Testis (tissue), 3 donors: ENCODE data around the gene DIO1. TPM values are rescaled to one million over a fixed set of nuclear protein-coding genes. Genes with fewer than 3 reads are reported as not detected.

Experiments
- DNase-seq: peaks from one replicate; pipeline ENCODE4 v3.0.0-alpha.2; 2019
- H3K27ac ChIP-seq, 2 donors: fragments of 200-600 bp; sonication (generic); one replicate each; pipeline ENCODE4 v1.5.1; 2019
- H3K27me3 ChIP-seq: fragments of 200-600 bp; sonication (generic); one replicate; pipeline ENCODE4 v1.5.1; 2019
- H3K36me3 ChIP-seq: fragments of 200-600 bp; sonication (generic); one replicate; pipeline ENCODE4 v1.5.1; 2017; ENCODE audit warnings: low read depth; ENCODE audit errors: missing control alignments
- H3K4me1 ChIP-seq: fragments of 200-600 bp; sonication (generic); one replicate; pipeline ENCODE4 v1.5.1; 2019
- H3K4me3 ChIP-seq, 2 donors: fragments of 200-600 bp; sonication (generic); one replicate each; pipeline ENCODE4 v1.5.1; 2017 to 2019
- H3K9me3 ChIP-seq: fragments of 200-600 bp; sonication (generic); one replicate; pipeline ENCODE4 v1.5.1; 2017
- CTCF ChIP-seq, 3 experiments: fragments of 450-650 bp in 2 of 3; fragments of 200-600 bp in 1 of 3; sonication (generic) in 1 of 3; IDR thresholded peaks; one replicate each; pipeline ENCODE4 v1.5.1; 2016 to 2019; ENCODE audit warnings: antibody characterized with exemption in 3 of 3, mild to moderate bottlenecking in 2 of 3, moderate library complexity in 1 of 3
- POLR2A ChIP-seq: fragments of 450-650 bp; IDR thresholded peaks from one replicate; pipeline ENCODE4 v1.6.1; 2017; ENCODE audit warnings: antibody characterized with exemption, mild to moderate bottlenecking, moderate library complexity
- WGBS, 2 donors: methylation state at CpG; one replicate each; pipeline ENCODE4 v1.1.5; 2018; 5-methylcytosine and 5-hydroxymethylcytosine counted together
- intact Hi-C: fragments of 100-400 bp; cut with DNase I; formaldehyde crosslinking; loops from one replicate; pipeline ENCODE4 v1.15.1; 2023; ENCODE audit warnings: low total_unique reads
- polyA plus RNA-seq: library from polyadenylated mRNA; stranded (reverse); fragments of 350-450 nt; fragmentation: Illumina TruSeq; extraction: RNeasy Lipid Tissue Mini Kit (QIAGEN cat#74804); gene quantifications from one replicate; pipeline ENCODE4 v1.2.3, GENCODE V29; 2014; ENCODE audit warnings: low read depth, low replicate concordance; ENCODE audit not compliant: insufficient read depth
- total RNA-seq, 2 donors: library from RNA; depleted of rRNA; stranded (reverse); fragments of >200 nt; gene quantifications; one replicate each; pipeline ENCODE4 v1.2.3, GENCODE V29; 2016

The DIO1 gene
- total and polyA plus RNA-seq, 3 donors from 2014 or later, result 0.81 to 1.7 TPM; not detected in 1

GRCh38 chr1:53949023-53949990 is 55.3 kb downstream of the DIO1 start:
- H3K27ac ChIP-seq, result peak overlapping the region in 1 of 2 donors; percentile 7
- no peaks in the 10 kb centered on the region for H3K9me3 ChIP-seq
- intact Hi-C loops, result no loop called here
- DNase-seq, result no peak
- TF ChIP-seq POLR2A (no peak), CTCF (IDR thresholded peaks at IDR 0.05) (peak in 1 of 3 experiments; percentile 35)
- peaks cover 20% of the 10 kb centered on the region for H3K4me1 ChIP-seq
- H3K36me3 ChIP-seq, result no peaks in the 10 kb centered on the region
- no peaks in the 10 kb centered on the region for H3K27me3 ChIP-seq
- WGBS, 2 donors, result 75 to 79% methylated on average over 4 of the region's 4 CpGs
- H3K4me3 ChIP-seq, result no peak overlapping the region

- no peaks in the 10 kb centered on the region for H3K27me3 ChIP-seq
- no peaks in the 10 kb centered on the region for H3K9me3 ChIP-seq
- H3K36me3 ChIP-seq, result no peaks in the 10 kb centered on the region
- no peak overlapping the region for H3K27ac ChIP-seq
- H3K4me3 ChIP-seq, result no peak overlapping the region
- H3K4me1 ChIP-seq, result peaks cover 14% of the 10 kb centered on the region
- DNase-seq, result no peak
- TF ChIP-seq POLR2A, result no peak
- intact Hi-C loops, result no loop called here
- WGBS, 2 donors, result 76 to 78% methylated on average over 5 of the region's 5 CpGs
These were observed 57.7 kb downstream of the DIO1 start for GRCh38 chr1:53951697-53952096.

- no peak for DNase-seq
- Histone ChIP-seq H3K27me3 (no peaks in the 10 kb centered on the region), H3K4me1 (peaks cover 24% of the 10 kb centered on the region), H3K27ac (no peak overlapping the region), H3K9me3 (no peaks in the 10 kb centered on the region), H3K36me3 (no peaks in the 10 kb centered on the region), H3K4me3 (no peak overlapping the region)
- intact Hi-C loops, result no loop called here
- TF ChIP-seq CTCF (IDR thresholded peaks at IDR 0.05) (no peak), POLR2A (no peak)
- 81 to 82% methylated on average over 2 of the region's 2 CpGs for WGBS, 2 donors
These were observed 60.1 kb downstream of the DIO1 start for GRCh38 chr1:53954128-53954527.

- intact Hi-C loops, result no loop called here
- Histone ChIP-seq H3K27me3 (no peaks in the 10 kb centered on the region), H3K4me3 (no peak overlapping the region), H3K36me3 (no peaks in the 10 kb centered on the region), H3K4me1 (peaks cover 10% of the 10 kb centered on the region), H3K9me3 (no peaks in the 10 kb centered on the region), H3K27ac (peak overlapping the region in 1 of 2 donors; percentile 26)
- 65 to 66% methylated on average over 3 of the region's 3 CpGs for WGBS, 2 donors
- TF ChIP-seq CTCF (IDR thresholded peaks at IDR 0.05) (no peak), POLR2A (no peak)
- no peak for DNase-seq
These were observed 62.6 kb downstream of the DIO1 start for GRCh38 chr1:53956308-53957168.
